Gastrocnemius medialis (tissue), 4 donors: ENCODE measurements around the gene SLC18B1.

Source experiments
- POLR2A ChIP-seq, 2 donors: fragments of 450-650 bp; IDR thresholded peaks; one replicate each; pipeline ENCODE4 v1.6.1; 2017; ENCODE audit warnings: antibody characterized with exemption in 2 of 2, mild to moderate bottlenecking in 2 of 2, moderate library complexity in 2 of 2
- TF ChIP-seq, protein P1 (sequence below), 5 experiments: fragments of 450-650 bp in 3 of 5; fragments of 200-600 bp in 2 of 5; sonication (generic) in 2 of 5; IDR thresholded peaks in 4 of 5; conservative IDR thresholded peaks in 1 of 5; 1 replicate in 4 of 5; 2 replicates in 1 of 5; pipeline ENCODE4 v1.5.1; 2016 to 2019; ENCODE audit warnings: antibody characterized with exemption in 5 of 5, mild to moderate bottlenecking in 3 of 5, moderate library complexity in 3 of 5

DNA sequence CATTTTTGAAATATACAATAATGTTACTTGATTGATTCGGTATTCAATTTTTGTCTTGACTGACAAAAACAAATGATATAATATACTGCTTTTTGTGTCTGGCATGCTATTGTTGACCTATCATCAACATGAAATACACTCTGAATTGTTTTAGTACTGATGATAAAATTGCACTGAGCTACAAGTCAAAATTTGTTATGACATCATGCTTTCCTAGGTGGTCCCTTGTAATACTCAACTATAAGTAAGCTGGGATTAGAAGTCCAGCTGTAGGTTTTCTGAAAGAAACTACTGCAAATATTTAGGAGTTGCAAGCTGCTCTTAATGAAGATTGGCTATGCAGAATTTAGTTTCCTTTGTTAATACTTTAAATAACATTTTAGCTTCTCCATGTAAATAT lies 32.9 kb downstream of the SLC18B1 start:
- TF ChIP-seq POLR2A (IDR thresholded peaks at IDR 0.05), result no peak
- TF ChIP-seq, protein P1, sequence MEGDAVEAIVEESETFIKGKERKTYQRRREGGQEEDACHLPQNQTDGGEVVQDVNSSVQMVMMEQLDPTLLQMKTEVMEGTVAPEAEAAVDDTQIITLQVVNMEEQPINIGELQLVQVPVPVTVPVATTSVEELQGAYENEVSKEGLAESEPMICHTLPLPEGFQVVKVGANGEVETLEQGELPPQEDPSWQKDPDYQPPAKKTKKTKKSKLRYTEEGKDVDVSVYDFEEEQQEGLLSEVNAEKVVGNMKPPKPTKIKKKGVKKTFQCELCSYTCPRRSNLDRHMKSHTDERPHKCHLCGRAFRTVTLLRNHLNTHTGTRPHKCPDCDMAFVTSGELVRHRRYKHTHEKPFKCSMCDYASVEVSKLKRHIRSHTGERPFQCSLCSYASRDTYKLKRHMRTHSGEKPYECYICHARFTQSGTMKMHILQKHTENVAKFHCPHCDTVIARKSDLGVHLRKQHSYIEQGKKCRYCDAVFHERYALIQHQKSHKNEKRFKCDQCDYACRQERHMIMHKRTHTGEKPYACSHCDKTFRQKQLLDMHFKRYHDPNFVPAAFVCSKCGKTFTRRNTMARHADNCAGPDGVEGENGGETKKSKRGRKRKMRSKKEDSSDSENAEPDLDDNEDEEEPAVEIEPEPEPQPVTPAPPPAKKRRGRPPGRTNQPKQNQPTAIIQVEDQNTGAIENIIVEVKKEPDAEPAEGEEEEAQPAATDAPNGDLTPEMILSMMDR (IDR thresholded peaks at IDR 0.05 in 4 of 5, conservative IDR thresholded peaks at IDR 0.05 in 1 of 5), result no peak
